Measurements from ENCODE around the gene RASGRP4. TPM values are rescaled to one million over a fixed set of nuclear protein-coding genes. Genes with fewer than 3 reads are reported as not detected.
A peak's percentile ranks its signal among the peaks of the same experiment; 100 is the strongest.

Gene RASGRP4
- total and polyA plus RNA-seq, 4 donors: 0.54 to 9.8 (median 4.1) TPM

DNA sequence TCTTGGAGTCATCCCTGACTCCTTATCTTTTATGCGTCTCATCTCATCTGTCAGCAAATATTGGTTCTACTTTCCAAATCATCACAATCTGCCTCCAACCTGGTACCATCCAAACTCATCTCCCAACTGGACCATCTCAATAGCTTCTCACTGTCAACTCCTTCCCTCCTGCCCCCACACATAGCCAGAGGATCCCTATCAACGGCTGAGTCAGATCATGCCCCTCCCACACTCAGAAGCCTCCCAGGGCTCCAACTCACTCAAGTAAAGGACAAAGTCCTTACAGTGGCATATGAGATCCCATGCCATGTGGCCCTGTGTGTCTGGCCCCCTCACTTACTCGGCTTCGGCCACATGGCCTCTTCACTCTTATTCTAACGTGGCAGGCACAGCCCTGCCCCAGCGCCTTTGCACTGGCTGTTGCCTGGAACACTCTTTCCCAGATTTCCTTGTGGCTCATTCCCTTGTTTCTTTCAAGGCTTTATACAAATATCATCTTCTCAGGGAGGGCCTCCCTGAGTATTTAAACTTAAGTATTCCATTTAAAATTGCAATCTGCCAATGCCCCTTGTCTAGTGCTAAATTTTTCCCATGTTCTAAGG lies 33.2 kb downstream of the RASGRP4 start:
- H3K27me3 ChIP-seq (ENCODE audit: control insufficient read depth in 1 of 2, insufficient read depth in 2 of 2, low read length in 1 of 2): no peaks in the 10 kb centered on the region
- intact Hi-C loops (cut with DNase I): loop anchor here in 1 of 2 donors (10.0 kb wide), 1 partner anchor 342 kb away; no protein-coding TSS in a partner anchor
- H3K4me1 ChIP-seq (ENCODE audit: control insufficient read depth in 1 of 2, insufficient read depth in 2 of 2, low read length in 2 of 2): no peaks in the 10 kb centered on the region
- 82 to 83% methylated on average over 6 of the region's 6 CpGs for WGBS, 2 donors
- H3K36me3 ChIP-seq (ENCODE audit: control insufficient read depth in 1 of 2, insufficient read depth in 2 of 2, low read length in 1 of 2): no peaks in the 10 kb centered on the region
- no peak overlapping the region for H3K27ac ChIP-seq (ENCODE audit: low read depth in 1 of 2, low read length in 2 of 2)
- DNase-seq: no peak
- no peak overlapping the region for H3K4me3 ChIP-seq (ENCODE audit: low read length in 2 of 2)
- no peaks in the 10 kb centered on the region for H3K9me3 ChIP-seq (ENCODE audit: control insufficient read depth, low read length)
- ATAC-seq (ENCODE audit: low FRiP score): no peak

DNA sequence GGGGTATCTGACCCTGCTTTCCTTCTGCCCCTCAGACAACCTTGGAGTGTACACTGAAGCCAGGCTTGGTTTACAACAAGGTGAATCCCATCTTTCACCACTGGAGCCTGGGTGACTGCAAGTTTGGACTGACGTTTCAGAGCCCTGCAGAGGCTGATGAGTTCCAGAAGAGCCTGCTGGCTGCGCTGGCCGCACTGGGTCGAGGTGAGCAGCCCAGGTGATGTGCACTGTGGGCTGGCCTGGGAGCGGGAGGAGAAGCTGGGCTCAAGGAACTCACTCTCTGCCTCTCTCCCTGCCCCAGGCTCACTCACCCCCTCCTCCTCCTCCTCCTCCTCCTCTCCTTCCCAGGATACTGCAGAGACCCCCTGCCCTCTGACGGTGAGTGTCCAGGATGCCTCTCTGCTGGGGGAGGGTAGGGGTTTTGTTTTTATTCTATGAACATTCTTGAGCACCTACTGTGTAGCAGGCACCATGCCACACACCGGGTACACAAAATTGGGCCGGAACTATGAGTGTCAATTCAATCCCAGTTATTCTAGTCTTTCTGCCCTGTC lies 34.0 kb downstream of the RASGRP4 start:
- H3K27me3 ChIP-seq (ENCODE audit: control insufficient read depth in 1 of 2, insufficient read depth in 2 of 2, low read length in 1 of 2): no peaks in the 10 kb centered on the region
- no peaks in the 10 kb centered on the region for H3K36me3 ChIP-seq (ENCODE audit: control insufficient read depth in 1 of 2, insufficient read depth in 2 of 2, low read length in 1 of 2)
- no peak overlapping the region for H3K27ac ChIP-seq (ENCODE audit: low read depth in 1 of 2, low read length in 2 of 2)
- WGBS, 2 donors: 73 to 79% methylated on average over 8 of the region's 8 CpGs
- intact Hi-C loops (cut with DNase I): loop anchor here in 1 of 2 donors (10.0 kb wide), 1 partner anchor 343 kb away; no protein-coding TSS in a partner anchor
- no peak overlapping the region for H3K4me3 ChIP-seq (ENCODE audit: low read length in 2 of 2)
- no peaks in the 10 kb centered on the region for H3K9me3 ChIP-seq (ENCODE audit: control insufficient read depth, low read length)
- DNase-seq (no peak), ATAC-seq (ENCODE audit: low FRiP score) (no peak)
- H3K4me1 ChIP-seq (ENCODE audit: control insufficient read depth in 1 of 2, insufficient read depth in 2 of 2, low read length in 2 of 2): no peaks in the 10 kb centered on the region

GRCh38 chr19:38389957-38390924 lies 35.8 kb downstream of the RASGRP4 start:
- WGBS, 2 donors: 61 to 63% methylated on average over 16 to 22 of the region's 22 CpGs
- DNase-seq (no peak), ATAC-seq (ENCODE audit: low FRiP score) (no peak)
- Histone ChIP-seq H3K36me3 (ENCODE audit: control insufficient read depth in 1 of 2, insufficient read depth in 2 of 2, low read length in 1 of 2) (no peaks in the 10 kb centered on the region), H3K9me3 (ENCODE audit: control insufficient read depth, low read length) (no peaks in the 10 kb centered on the region), H3K27ac (ENCODE audit: low read depth in 1 of 2, low read length in 2 of 2) (no peak overlapping the region), H3K4me1 (ENCODE audit: control insufficient read depth in 1 of 2, insufficient read depth in 2 of 2, low read length in 2 of 2) (no peaks in the 10 kb centered on the region), H3K27me3 (ENCODE audit: control insufficient read depth in 1 of 2, insufficient read depth in 2 of 2, low read length in 1 of 2) (no peaks in the 10 kb centered on the region), H3K4me3 (ENCODE audit: low read length in 2 of 2) (no peak overlapping the region)
- intact Hi-C loops (cut with DNase I): loop anchor here in 1 of 2 donors (5.0 to 10.0 kb wide), 3 partner anchors 53 to 345 kb away; partner anchors contain the start of gene CATSPERG

- DNase-seq (peak; percentile 78 to 84), ATAC-seq (ENCODE audit: low FRiP score) (no peak)
- 3% methylated on average over 27 to 28 of the region's 28 CpGs for WGBS, 2 donors
- Histone ChIP-seq H3K36me3 (ENCODE audit: control insufficient read depth in 1 of 2, insufficient read depth in 2 of 2, low read length in 1 of 2) (no peaks in the 10 kb centered on the region), H3K4me3 (ENCODE audit: low read length in 2 of 2) (peak overlapping the region; percentile 45 to 56), H3K9me3 (ENCODE audit: control insufficient read depth, low read length) (no peaks in the 10 kb centered on the region), H3K27ac (ENCODE audit: low read depth in 1 of 2, low read length in 2 of 2) (peak overlapping the region; percentile 20 to 73), H3K4me1 (ENCODE audit: control insufficient read depth in 1 of 2, insufficient read depth in 2 of 2, low read length in 2 of 2) (no peaks in the 10 kb centered on the region), H3K27me3 (ENCODE audit: control insufficient read depth in 1 of 2, insufficient read depth in 2 of 2, low read length in 1 of 2) (no peaks in the 10 kb centered on the region)
- intact Hi-C loops (cut with DNase I): loop anchor here in 1 of 2 donors (5.0 kb wide), 2 partner anchors 52 to 137 kb away; partner anchors contain the start of gene CATSPERG
Observed at GRCh38 chr19:38389101-38389925, 36.7 kb downstream of the RASGRP4 start.

DNA sequence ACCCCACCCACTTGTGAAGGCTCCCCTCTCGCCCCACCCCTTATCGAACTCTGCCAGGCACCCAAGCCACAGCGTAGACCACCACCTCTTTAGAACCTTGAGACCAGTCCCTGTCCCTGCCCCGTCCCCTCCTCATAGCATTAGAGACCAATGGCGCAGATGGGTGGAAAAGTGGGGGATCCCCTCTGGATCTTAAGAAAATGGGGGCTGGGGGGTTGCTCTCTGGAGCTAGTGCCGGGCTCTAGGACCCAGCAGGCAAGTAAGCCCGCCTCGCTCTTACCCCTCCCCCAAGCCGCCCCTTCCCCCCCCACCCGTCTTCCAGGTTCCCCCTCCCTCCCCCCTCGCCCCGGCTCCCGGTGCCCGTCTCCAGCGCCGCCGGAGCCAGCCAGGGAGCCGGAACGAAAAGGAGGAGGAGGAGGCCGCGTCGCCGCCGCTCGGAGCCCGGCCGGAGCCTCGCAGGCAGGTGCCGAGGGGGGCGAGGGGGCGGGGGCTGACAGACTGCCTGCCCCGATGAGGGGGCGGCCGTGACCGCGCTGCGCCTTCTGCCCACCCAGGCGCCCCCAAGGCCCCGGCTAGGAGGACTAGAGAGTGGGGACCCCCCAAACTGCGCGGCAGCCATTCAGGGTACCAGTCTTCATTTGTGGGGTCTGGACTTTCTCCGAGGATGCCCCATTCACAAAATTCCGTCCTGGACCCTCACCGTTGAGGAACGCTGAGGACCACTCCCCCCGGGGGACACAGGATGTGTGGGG lies 37.5 kb downstream of the RASGRP4 start, which contains the start of gene SPRED3:
Gene SPRED3 (plus strand): TSS at position 349 of the 752 bp plus-strand sequence. CDS start 1,606 bp downstream, outside the sequence.
- intact Hi-C loops (cut with DNase I): loop anchor here in 1 of 2 donors (5.0 kb wide), 2 partner anchors 51 to 136 kb away; partner anchors contain the start of gene CATSPERG
- peak; percentile 15 for ATAC-seq (ENCODE audit: low FRiP score)

DNA sequence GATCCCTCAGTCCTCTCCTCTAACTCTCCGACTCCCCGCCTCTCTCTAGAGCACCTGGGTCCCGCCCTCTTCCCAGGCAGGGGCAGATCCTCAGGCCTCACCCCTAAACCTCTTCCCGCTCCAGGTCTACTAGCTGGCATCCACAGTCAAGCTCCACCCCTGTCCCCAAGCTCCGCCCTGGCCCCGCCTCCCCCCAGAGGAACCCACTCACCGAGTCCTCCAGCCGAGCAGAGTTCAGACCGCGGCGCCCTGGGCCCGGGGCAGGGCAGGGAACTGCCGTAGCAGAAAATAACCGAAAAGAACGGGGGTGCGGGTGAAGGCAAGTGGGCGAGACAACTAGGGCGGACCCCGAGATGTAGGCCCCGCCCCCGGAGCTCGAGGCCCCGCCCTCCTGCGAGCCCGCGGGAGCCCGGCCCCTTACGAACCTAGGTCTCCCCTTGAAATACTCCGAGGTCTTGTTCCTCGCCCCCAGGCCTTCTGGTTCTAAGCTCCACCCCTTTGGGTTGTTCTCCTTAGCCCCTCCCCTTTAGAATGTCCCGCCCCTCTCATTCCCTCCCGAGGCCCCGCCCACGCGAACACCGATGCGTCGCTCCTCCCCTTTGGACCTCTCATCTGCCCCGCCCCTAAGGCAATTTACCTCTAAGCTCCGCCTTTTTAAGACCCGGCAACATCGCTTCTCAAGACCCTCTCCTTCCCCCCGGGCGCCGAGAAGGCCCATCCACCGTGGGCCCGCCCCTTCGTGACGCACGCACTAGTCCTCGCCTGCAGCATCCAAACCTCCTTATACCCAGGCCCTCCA lies 38.3 kb downstream of the RASGRP4 start, which contains the start of gene GGN:
Gene GGN (minus strand): TSS at position 485 of the 799 bp plus-strand sequence. CDS start 773 bp downstream, outside the sequence.
- H3K36me3 ChIP-seq (ENCODE audit: control insufficient read depth in 1 of 2, insufficient read depth in 2 of 2, low read length in 1 of 2): no peaks in the 10 kb centered on the region
- peak; percentile 86 for ATAC-seq (ENCODE audit: low FRiP score)
- H3K4me1 ChIP-seq (ENCODE audit: control insufficient read depth in 1 of 2, insufficient read depth in 2 of 2, low read length in 2 of 2): no peaks in the 10 kb centered on the region
- intact Hi-C loops (cut with DNase I): loop anchor here in 1 of 2 donors (5.0 kb wide), 2 partner anchors 50 to 135 kb away; partner anchors contain the start of gene CATSPERG
- no peaks in the 10 kb centered on the region for H3K27me3 ChIP-seq (ENCODE audit: control insufficient read depth in 1 of 2, insufficient read depth in 2 of 2, low read length in 1 of 2)
- WGBS, 2 donors: 2% methylated on average over 49 to 51 of the region's 51 CpGs
- DNase-seq: peak; percentile 93 to 95
- H3K4me3 ChIP-seq (ENCODE audit: low read length in 2 of 2): peak within 1 kb of the TSS; percentile 45 to 56
- H3K9me3 ChIP-seq (ENCODE audit: control insufficient read depth, low read length): no peaks in the 10 kb centered on the region
- H3K27ac ChIP-seq (ENCODE audit: low read depth in 1 of 2, low read length in 2 of 2): peak within 1 kb of the TSS; percentile 20 to 73

More for the DNA sequence above, 37.5 kb downstream of the RASGRP4 start, which contains the start of gene SPRED3:
- WGBS, 2 donors: 0% methylated on average over 30 to 46 of the region's 46 CpGs
- Histone ChIP-seq H3K27ac (ENCODE audit: low read depth in 1 of 2, low read length in 2 of 2) (peak within 1 kb of the TSS; percentile 20 to 73), H3K27me3 (ENCODE audit: control insufficient read depth in 1 of 2, insufficient read depth in 2 of 2, low read length in 1 of 2) (no peaks in the 10 kb centered on the region), H3K9me3 (ENCODE audit: control insufficient read depth, low read length) (no peaks in the 10 kb centered on the region), H3K4me1 (ENCODE audit: control insufficient read depth in 1 of 2, insufficient read depth in 2 of 2, low read length in 2 of 2) (no peaks in the 10 kb centered on the region), H3K36me3 (ENCODE audit: control insufficient read depth in 1 of 2, insufficient read depth in 2 of 2, low read length in 1 of 2) (no peaks in the 10 kb centered on the region), H3K4me3 (ENCODE audit: low read length in 2 of 2) (peak within 1 kb of the TSS; percentile 45 to 56)
- peak; percentile 72 to 87 for DNase-seq
